GM21723 (cell line): Measurements from ENCODE around the gene TMEM171.

Experiments used
- ATAC-seq: cut with Tn5 transposase; IDR thresholded peaks from one replicate; pipeline ENCODE4 v1.9.1; 2021; ENCODE audit warnings: mild to moderate bottlenecking, moderate library complexity; ENCODE audit not compliant: unreplicated experiment

TMEM171 gene

DNA sequence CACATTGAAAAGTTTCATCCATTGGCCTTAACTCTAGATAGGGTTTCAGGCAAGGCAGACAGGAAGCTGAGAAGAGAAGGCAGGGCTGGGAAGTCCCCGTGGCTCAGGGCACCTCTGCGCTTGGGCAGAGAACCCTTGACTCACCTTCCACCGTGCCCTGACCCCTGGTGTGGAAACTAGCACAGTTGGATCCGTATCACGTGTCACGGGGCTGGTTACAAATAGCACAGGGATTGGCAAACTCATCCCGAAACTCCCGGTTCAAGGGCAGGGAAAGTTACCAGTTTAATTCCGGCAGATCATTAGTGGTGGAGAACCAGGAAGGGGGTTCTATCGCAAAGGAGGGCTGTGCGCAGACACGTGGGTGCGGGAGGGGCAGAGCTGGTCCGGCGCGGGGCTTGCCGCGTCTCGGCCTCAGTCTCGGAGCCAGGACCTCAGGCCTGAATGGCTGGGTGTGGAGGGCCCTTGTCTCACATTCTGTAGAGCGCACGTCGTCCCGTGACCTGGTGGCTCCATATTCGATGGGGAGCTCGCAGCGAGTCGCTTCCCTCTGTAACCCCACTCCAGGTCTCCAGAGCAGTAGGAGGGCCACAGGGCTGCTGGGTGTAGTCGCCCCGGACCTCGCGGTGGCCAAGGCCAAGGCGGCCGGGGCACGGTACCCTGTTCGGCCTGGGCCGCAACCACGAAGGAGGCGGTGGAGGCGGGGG lies 771 bp upstream of the TMEM171 start:
- ATAC-seq: no peak

GRCh38 chr5:73121119-73121463 lies 716 bp downstream of the TMEM171 start:
- ATAC-seq: no peak

GRCh38 chr5:73122875-73123810 lies 2.8 kb downstream of the TMEM171 start:
- no peak for ATAC-seq

DNA sequence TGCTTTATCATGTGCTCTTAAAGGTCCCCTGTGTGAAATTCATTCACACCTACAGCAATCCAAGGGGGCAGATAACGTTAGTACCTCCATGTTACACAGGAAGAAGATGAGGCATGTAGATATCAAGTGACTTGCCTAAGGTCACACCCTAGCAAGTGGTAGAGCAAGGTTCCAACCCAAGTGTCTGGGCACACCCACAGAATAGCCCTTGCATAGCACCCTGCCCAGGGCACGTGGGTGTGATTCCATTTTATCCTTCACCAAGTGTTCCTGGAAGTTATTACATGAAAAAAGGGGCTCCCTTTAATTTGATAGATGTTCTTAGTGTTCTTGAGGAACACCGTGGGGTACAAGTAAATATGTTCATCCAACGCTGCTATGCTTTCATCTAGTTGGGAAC lies 4.9 kb downstream of the TMEM171 start:
- ATAC-seq: no peak

DNA sequence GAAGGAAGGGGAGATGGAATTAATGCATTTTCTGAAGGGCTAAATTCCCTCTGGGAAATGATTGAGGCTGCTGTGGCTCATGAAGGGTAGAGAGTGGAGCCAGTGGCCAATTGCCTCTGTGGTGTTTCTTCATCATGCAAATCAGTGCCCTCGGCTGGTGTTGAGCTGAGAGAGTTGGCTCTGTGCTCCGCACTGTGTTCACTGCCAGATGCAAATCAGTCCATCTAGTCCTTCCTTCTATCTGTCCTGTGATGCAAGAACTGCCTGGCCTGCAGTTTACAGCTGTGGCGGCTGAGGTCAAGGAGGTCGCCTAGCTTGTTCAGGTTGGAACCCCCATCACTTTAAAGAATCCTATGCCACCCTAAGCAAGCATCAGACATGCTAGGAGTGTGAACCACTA lies 6.0 kb downstream of the TMEM171 start:
- no peak for ATAC-seq

- ATAC-seq: no peak
Measured at GRCh38 chr5:73126957-73127356, 6.6 kb downstream of the TMEM171 start.

DNA sequence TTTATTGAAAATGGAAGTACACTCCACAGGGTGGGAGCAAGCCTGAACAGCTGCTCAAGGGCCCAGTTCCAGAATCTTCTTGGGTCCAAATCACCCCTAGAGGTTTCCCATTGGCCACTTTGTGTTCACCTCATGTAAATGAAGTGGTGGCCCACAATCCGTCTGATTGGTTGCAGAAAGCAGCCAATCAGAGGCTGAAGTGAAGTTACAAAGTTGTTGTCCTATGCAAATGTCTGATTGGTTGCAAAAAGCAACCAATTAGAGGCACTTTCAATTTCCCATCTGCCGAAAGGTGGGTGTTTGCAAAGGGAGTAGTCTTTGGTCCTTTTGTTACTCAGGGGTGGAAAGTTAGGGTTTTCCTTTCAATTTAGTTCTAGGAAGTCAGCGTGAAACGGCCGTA lies 8.8 kb downstream of the TMEM171 start:
- ATAC-seq: no peak

DNA sequence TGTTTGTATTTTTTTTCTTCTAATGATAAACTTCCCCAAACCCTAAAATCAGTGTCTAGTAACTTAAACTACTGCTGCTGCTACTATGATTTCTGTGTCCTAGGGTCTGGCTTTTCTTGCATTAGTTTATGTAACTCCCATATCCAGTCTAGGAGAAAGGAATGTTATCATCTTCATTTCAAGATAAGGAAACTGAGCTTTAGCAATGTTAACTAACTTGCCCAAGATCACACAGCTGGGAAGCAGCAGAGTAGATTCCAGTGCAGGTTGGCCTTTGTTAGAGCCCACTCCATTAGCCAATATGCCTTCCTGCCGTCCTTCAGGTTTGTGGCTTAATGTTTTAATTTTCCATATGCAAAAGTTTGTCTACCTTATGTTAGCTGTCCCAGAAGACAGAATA lies 10.4 kb downstream of the TMEM171 start:
- ATAC-seq: no peak

DNA sequence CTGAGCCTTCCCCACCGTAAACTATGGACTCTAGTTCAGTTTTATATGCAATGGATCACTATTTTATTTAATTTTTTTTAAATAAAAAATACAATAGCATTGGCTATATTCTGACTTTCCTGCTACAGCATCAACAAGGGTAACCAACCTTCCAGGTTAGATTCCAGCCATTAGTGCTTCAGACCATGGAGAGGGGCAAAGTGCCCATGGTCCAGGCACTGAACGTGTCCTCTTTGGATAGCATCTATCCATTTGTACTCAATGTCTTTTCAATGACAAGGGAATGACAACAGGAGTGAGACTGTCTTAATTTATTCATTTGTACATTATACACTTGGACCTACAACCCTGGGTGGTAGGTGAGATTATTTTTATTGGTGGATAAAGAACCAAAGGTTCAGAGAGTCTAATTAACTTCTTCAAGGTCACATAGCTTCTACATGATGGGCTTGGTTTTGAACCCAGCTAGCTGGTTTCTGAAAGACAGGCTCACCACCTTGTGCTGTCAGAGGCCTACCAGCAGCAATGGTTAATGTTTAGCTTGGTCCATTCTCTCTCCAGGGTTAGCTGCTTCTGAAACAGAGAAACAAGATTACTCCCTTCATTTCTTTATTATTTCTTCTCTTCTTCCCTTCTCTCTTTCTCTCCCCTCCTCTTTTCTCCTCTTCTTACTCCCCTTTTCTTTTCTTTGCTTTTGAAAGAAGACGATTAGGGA lies 11.5 kb downstream of the TMEM171 start:
- no peak for ATAC-seq

DNA sequence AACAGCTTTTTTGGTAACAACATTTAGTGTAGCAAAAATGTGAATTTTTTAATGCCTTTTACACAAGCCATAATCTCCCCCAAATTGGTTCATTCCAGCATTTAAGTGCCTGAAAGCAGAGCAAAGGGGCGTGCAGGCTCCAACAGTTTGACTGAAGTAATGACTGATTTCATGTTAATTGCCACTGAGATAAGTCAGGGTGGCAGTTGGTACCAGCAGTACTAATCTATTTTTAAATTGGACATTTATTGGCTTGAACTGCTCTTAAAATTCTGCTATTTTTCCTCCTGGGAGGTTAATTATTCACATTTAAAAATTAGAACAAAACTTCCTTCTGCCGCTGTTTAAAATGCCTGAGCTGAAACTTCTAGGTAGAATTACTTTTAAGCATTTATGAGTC lies 12.4 kb downstream of the TMEM171 start:
- no peak for ATAC-seq

DNA sequence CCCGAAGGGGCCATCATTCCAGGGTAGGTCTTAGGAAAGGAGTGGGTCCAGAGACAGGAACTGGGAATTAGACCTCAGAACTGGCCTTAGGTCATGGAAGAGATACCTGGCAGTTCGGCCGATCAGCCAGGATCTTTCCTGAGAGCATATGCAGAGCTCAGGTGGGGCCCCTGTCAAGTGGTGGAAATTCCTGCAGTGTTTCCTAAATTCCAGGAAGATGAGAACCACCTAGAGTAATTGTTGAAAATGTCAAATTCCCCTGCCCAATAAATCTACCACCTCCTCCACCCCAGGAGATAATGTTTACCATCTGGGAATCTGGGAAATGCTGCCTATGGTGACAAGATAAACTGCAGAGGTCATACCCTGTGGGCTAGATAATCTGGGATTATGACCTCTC lies 14.6 kb downstream of the TMEM171 start:
- no peak for ATAC-seq

DNA sequence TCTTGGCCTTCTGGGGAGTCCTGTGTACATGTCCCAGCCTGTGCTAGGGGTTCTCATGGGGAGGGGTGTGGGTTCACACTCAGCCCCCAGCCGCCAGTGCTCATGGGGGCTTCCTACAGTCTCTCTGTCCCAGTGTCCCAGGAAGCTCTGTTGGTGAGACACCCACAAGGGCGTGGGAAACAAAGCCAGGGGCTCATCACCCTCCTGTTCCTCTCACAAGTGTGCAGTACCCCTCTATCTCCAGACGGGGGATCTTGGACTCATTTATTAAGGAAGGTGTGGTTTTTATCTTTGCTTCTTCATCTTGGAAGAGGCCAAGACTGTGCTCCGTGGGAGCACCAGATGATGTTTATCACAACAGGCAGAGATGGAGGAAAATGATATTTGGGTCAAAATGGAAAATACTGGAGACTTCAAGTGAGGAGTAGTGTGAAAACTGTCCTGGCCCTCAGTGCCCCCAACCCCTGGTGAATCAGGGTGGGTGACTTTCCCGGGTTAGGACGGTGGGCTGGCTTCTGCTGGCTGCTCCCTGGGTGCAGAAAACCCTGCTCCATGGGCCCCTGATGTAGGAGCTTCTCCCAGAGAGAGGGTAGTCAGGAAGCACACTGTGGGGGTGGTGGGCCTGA lies 15.2 kb downstream of the TMEM171 start:
- ATAC-seq: no peak

DNA sequence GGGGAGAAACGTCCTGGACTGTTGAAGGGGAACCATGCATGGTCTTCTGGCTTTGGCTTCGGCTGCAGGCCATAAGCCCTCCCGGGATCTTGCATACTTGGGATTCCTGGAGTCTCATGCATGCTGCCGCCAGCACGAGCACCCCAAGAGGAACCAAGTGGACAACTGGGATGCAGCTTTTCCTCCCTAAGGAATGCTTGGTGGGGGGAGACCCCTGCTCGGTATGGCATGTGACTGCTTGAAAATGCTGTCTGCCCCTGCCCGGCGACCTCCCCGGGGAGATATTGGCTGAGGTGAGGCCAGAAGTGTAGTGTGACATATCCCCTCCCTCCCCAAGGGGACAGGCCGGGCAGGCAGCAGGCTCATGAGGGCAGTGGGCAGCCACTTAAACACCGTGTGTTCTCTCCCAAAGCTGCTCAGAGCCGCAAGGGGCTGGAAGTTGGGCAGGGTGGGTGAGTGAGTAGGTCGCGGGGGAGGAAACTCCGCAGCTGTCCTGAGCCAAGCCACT lies 15.7 kb downstream of the TMEM171 start:
- no peak for ATAC-seq

DNA sequence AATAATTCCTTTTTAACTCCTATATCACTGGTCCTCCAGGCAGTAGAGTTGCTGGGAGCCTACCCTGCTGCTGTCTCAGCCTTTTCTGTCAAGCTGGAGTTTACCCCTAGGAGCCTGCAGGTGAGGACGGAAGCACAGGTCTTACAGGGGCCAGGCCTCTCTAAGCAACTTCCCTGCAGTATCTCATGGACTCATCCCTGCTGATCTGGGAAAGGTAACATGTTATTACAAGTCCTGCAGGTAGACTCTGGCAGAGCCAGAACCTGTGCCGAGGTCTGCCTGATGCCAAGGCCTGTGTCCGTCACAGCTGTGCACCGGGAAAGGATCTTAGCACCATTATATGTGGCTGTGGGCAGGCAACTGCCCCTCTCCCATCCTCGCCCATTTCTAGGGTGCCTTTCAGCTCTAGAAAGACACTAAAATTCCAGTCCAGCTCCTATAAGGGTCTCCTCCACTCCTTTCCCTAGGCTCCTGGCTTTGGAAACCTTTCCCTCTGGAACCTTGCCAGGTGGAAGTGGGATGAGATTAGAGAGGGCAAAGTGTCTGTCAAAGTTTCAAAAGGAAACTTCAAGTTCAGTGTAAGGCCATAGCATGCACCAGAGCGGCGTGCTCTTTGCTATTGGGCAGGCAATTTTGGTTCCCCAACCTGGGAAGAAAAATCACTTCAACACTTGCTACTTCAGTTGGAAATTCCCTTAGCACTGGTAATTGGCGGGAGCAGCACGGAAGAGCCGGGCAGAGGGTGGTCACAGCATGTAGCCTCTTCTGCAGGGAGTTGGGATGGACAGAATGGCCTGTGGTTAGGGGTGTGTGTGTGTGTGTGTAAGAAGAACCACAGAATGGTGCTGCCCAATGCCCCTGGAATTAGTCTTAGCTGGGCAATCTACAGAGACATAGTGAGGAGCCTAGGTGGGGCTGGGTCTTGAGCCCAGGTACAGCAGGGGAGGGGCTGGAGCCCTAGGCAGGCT lies 17.5 kb downstream of the TMEM171 start:
- no peak for ATAC-seq

DNA sequence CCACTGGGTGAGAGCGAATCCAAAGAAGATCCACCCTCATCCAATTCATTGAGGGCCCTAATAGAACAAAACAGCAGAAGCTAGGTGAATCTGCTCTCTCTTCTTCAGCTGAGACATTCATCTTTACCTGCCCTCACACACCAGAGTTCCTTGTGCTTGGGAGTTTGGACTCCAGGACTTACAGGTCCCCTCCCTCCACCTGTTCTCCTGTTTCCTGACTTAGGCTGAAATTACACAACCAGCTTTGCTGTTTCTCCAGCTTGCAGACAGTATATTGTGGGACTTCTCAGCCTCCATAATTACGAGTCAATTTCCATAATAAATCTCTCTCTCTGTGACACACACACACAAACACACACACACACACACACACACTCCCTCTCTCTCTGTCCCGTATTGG lies 19.1 kb downstream of the TMEM171 start:
- no peak for ATAC-seq

DNA sequence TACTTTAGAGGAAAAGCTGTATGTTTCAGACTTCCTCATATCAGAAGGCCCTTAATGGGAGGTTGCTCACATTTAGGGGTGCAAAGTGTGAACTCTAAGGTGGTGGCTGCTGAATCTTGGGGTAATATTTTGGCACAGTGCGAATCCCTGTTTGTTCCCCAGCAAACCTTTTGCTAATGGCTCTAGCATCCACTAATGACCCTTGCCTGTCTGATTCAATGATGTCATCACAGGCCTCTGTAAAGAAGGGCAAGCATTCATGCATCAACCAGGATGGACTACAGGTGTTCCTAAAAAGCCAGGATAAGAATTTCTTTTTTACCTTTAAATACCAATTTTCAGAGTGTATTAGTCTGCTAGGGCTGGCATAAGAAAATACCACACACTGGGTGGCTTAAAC lies 20.4 kb downstream of the TMEM171 start:
- no peak for ATAC-seq

DNA sequence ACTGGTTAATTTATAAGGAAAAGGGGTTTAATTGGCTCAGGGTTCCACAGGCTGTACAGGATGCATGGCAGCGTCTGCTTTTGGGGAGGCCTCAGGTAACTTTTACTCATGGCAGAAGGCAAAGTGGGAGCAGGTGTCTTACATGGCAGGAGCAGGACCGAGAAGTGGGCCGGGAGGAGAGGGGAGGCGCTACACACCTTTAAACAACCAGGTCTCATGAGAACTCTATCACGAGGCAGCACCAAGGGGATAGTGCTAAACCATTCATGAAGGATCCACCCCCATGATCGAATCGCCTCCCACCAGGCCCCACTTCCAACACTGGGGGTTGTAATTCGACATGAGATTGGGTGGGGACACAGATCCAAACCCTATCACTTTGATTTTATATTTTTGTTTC lies 21.7 kb downstream of the TMEM171 start:
- ATAC-seq: no peak

DNA sequence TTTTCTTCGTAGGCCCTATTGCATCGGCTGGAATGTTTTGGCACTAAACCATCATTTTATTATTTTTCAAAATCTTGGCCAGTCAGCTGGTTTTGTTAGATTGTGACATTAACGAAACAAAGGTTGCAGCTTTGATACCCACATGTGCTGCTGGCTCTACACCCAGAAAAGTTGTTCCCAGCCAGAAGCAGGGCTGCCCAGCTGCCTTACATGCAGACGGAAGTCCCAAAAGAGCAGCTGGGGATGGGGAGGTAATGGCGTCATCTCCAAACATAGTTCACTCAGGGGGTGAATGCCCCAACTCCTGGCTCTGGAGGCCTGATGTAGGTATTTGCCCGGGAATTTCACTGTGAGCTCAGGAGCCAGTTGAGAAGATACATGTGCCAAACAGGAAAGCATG lies 23.3 kb downstream of the TMEM171 start:
- ATAC-seq: no peak

- ATAC-seq: no peak
Measured at GRCh38 chr5:73149540-73149939, 29.2 kb downstream of the TMEM171 start.

DNA sequence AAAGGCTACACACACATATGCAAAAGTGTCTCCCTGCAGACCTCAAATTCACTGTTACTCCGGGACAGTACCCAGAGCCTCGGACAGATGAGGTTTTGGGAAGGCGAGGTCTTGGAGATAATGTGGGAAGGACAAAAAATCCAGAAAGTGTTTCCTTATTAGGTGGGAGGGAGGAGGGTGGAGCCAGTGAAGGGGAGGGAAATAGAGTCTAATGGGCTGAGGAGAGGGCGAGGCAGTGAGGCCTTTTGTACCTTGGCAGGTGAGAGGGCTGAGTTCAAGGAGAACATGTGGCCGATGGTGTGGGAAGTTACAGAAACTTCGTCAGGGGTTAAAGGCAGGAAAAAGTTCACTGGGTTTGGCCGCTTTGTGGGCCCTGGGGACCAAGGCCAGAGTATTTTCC lies 30.5 kb downstream of the TMEM171 start:
- no peak for ATAC-seq
